GM19455 (cell line): ENCODE results near the gene SHB.
"Not testable (repeated sequence)": the region's sequence is repeated elsewhere in the genome, so short reads cannot be mapped to it uniquely, and the experiment has no call there.

ENCODE experiments used
- ATAC-seq: cut with Tn5 transposase; IDR thresholded peaks from one replicate; pipeline ENCODE4 v1.9.1; 2021; ENCODE audit not compliant: unreplicated experiment

SHB gene

DNA sequence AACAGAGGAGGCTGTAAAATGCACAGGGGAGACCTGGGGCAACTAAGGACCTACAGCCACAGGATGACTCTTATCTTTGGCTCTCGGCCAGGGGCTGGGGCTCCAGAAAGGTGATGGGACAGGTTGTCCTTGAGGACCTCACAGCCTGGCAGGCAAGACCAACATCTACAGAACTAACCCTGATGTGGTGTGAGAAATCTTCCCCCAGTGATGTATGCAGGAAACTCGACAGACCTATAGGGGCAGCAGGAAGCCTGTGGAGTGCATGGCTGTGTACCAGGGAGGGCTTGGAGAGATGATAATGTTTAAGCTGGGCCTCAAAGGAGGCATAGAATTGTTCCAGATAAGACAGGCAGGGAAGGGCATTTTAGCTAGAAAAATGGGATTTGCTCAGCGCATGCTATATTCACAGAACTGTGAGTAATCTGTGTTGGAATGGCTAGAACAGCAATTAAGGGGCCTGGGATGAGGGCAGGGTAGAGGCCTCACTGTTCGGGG, 96.6 kb downstream of the SHB start:
- no peak for ATAC-seq

DNA sequence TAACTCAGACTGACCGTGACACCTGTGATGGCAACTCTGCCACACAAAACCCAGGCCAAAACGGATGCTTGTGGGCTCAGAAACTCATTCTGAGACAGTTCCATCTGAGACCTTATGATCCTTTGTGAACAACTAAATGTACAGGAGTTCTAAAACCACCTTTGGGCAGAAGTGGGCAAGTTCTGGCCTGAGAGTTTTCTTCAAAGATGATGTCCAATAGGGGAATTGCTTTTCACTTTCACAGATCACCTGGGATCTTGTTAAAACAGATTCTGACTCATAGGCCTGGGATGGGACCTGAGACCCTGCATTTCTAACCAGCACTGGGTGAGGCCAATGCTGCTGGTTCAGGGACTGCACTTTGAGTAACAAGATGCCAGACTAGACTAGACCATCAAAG, 97.3 kb downstream of the SHB start:
- no peak for ATAC-seq

DNA sequence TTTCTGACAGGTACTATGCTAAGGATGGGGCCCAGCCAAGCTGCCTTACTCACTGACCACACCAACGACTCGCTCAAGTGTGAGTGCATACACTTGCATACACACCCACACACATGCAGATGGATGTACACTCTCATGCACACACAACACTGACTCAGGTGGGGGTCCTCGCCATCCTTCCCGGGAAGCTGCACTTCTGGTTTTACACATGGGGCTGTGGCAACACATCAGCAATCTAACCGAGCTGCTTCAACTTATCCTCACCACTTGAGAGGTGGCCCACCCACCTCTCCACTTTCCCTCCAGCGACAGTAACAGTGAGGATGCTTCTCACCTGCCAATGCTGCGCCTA, 97.9 kb downstream of the SHB start:
- no peak for ATAC-seq

DNA sequence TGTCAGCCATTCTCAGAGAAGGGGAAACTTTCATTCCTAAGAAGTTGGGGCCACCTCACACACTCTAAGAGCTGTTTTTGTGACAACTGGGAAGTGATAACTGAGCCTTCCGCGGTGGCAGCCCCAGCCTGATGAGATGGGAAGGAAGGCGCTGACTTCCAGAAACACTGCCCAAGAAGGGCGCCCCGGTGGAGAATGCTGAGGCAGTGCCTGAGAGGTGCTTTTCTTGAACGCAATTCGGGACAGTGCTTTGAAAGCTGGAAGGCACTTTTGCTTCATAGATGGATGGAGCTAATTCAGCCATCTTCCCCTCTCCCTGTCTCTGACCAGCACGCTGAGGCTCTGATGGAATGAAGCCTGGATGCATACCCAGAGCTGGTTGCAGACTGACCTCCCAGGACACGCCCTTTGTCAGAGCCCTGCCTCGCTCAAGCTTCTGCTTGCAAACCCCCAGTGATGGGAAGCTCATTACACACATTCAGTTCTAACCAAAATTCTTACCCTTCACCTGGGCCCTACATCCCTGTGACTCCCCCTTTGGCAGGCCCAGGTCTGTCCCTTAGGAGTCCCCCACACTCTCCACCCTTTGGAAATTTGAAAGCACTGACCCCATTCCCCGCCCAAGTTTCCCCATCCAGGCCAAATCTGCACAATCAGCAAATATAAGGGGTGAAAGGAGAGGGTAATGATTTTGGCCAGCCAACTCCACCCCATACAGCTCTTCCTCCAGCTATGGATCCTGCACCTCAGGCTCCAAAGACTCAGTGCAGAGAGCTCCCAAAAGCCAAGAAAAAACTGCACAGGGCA, 98.5 kb downstream of the SHB start:
- no peak for ATAC-seq

DNA sequence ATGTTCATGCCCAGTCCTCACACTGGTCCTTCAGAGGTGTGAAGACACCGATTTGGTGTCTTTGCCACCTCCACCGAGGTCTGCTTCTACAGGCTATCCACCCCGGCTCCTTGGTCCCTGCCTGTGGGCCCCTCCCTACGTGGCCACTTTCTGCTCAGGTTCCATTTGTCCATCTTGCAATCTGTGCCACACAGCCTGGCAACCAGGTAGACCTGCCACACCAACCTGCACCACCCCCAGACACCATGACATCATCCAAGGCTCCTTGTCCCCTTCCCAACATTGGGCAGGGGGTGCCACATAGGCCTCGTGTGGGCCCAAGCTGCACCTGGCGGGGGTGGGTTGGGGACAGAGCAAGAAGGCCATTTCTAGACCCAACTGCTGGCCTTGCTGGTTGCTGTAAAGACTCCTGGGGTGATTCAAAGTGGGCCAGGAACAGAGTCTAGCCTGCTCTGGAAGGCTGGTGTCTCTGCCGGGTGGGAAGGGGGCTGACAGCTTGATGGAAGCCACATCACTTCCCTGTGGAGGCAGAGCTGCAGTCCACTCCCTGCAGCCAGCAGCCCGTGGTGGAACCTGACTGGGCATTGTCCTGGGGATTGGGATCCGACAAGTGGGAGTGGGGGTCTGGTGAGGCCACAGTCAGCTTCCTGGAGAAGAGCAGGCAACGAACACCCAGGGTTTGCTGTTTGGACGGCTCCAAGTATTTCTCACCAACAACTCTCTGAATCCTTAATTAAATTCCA, 99.3 kb downstream of the SHB start:
- ATAC-seq = no peak

DNA sequence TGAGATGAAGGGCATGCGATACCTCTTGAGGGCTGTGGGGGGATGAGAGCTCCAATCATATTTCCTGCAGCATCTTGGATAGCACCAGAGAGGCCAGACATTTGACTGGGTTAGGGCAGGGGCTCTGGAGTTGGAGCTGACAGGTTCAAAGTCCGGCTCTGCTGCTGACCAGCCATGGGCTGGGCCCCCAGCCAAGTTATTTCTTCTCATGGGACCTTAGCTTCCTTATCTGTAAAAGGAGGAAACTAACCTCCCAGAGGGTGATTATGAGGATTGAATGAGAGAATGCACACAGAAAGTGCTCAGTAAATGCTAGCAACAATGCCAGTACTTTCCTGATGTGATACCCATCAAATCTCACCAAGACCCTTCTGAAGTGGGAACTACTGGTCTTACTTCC, 99.9 kb downstream of the SHB start:
- ATAC-seq = no peak

DNA sequence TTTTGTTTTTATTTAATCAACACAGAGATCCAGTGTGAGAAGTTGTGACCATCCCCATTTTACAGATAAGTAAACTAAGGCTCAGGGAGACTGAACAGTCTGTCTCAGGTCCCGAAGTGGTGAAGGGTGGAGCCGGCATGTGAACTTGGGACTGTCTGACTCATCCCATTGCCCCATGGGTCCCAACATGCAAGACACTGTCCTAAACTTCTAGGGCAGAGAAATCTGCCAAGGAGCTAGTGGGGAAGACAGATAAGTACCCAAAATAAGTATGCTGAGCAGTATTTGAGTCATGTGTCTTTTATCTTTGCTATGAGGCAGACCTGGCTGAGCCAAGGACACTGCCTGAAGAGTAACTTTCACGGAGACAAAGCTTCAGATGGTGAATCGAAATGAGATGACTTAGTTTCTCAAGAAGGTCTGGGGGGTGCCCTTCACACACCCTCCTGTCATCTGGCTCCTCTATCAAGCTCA, 100.8 kb downstream of the SHB start:
- ATAC-seq = no peak

DNA sequence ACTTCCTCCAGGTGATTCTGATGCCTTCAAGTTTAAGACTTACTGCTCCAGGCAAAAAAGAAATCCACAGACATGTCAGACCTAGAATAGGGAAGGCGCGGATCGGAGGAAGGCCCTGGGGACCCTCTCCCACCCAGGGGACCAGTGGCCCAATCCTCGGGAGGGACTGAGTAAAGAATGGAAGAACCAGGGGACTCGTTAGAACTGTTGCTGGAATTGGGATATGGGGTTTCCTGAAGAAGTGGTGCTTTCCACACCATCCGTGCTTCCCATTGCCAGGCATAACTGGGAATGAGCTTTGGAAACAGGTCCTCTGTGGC, 101.3 kb downstream of the SHB start:
- ATAC-seq = no peak

DNA sequence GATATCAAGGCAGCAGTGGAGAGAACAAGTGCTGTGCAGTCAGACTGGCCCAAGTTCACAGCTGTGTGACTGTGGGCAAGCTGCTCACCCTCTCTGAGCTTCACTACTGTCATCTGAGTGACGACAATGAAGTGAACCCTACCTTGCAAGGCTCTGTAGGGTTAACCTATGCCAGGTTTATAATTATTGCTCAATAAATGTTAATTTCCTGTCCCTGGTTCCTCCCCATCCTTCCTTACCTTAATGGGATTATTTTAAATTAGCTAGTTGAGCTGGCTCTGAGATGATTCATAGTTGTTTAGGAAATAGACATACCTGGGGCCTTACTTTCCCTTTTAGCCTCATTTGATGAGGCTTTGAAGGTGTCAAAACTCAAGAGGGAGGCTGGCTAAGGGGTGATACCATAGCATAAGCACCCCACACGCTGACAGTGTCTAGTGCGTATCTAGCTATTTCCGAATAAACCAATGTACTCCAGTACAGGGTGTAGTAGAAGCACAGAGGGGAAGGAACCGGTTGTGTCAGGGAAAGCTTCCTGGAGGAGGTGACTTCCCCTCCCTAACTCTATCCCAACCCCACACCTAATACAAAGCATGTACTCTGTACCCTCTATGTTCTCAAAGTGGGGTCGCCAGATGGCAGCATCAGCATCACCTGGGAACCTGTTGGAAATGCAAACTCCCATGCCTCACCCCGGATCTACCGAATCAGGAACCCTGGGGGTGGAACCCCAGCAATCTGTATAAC, 101.8 kb downstream of the SHB start:
- no peak for ATAC-seq

DNA sequence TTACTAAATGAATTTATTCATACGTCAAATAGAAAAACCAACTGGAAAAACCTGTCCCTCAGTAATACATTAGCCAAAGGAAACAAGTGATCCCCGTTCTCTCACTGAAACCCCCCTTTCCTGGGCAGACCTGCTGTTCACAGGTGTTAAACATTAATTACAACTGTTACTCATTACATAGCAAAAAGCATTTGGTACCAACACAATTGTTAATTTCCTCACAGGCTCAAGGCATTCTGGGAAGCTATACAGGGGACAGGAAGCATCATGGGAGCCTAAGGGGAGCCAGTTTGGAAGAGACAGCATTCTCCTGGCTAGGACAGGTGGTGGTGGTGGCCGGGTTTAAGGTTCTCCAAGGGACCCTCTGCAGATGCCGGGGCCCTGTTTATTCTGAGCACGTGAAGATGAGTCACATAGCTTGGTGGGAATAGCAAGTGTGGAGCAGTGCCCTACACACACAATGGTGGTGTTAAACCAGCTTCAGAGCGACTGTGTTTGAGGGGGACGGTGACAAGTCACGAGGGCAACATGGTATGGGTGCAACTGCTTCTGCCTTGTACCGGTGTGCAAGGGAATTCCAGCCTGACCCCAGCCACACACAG, 102.5 kb downstream of the SHB start:
- no peak for ATAC-seq

DNA sequence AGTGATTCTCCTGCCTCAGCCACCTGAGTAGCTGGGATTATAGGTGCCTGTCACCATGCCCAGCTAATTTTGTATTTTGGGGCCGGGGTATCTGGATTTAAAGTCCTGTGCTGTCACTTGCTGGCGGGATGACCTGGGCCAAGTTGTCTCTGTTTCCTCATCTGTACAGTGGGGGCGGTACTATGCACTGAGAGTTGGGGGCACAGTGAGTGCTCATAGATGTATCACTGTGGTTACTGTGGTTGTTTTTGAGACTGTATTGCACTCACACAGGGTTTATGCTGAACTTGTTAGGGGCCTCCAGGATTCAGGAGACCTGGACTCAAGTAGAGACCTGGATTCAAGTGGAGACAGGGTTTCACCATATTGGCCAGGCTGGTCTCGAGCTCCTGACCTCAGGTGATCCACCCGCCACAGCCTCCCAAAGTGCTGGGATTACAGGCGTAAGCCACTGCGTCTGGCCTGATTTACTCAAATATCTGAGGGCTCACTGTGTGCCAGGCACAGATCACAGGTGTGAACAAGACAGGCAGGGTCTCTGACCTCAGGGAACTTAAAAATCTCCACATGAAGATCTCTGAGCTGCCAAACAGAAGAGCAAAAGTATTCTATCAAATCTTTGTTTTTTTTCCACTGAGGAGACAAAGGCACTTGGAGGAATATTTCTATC, 103.2 kb downstream of the SHB start:
- ATAC-seq = not testable (repeated sequence)

DNA sequence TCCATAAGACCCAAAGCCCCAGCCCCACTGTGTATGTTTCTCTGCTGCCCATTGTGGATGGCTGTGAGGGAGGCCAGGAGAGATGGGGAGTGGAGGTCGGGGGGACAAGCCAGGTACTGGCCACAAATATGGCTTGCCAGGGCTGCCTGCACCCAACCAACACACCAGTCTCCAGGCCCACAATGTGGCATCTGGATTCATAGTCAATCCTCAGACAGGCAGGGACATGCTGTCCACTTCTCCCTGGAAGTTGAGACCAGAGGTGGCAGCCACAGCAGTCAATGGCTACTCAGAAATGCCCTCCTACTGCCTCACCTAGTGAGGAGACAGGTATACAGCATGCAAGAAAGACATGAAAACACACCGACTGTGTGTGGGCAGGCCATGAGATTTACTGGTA, 103.9 kb downstream of the SHB start:
- no peak for ATAC-seq

DNA sequence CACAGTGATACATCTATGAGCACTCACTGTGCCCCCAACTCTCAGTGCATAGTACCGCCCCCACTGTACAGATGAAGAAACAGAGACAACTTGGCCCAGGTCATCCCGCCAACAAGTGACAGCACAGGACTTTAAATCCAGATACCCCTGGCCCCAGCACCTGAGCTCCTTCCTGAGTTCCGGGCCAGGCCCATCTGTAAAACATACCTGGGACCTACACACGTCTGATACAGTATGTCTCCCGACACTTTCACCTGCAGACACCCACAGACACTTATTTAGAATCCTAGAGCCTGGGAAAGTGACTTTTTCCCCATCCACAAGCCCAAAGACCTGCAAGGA, 104.3 kb downstream of the SHB start:
- ATAC-seq = no peak

DNA sequence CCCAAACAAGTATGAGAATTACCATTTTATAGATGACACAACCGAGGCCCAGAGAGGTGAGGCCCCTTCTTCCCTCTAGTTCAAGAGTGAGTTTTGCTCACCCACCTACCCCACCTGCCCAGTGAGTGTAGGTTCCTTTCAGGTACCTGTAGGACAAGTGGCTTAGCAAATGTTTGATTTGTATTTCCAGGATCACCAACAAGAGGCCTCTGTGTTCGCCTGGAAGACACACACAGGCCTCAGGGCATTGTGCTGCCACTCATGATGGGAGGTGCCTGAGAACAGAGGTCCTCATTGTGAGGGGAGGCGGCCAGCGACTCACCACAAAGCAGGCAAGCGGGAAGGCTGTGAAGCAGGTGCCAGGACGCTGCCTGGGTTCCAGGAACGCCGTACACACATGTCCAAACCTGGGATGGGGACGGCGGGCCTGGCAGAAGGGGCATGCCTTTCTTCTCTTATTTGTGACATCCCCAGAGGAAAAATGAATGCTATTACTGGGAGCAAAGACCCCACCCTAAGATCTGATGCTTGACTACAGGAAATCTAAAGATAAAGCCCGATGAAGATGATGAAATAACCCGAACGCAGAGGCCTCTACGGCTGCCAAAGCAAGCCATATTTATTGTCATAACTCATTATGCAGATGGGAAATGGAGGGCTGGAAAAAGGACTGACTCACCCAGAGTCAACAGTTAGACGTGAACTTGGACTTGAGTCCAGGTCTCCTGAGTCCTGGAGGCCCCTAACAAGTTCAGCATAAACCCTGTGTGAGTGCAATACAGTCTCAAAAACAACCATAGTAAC, 104.9 kb downstream of the SHB start:
- no peak for ATAC-seq

DNA sequence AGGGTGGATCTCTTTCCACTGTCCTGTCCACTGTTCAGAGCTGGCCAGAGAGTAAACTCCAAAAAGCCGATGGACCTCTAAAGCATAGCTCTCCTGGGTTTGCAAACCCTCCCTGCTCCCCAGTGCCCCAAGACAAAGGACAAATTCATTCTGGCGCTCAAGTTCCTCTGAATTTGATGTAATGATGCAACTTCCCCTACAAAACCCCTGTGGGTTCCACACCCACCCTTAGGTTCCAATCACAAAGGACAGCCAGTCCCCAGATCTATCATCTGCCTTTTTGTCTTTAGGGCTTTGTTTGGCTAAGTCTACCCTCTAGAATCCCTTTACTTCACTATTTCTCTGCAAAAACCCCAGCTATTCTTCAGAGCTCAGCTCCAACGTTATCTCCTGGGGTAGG, 107.7 kb downstream of the SHB start:
- no peak for ATAC-seq

DNA sequence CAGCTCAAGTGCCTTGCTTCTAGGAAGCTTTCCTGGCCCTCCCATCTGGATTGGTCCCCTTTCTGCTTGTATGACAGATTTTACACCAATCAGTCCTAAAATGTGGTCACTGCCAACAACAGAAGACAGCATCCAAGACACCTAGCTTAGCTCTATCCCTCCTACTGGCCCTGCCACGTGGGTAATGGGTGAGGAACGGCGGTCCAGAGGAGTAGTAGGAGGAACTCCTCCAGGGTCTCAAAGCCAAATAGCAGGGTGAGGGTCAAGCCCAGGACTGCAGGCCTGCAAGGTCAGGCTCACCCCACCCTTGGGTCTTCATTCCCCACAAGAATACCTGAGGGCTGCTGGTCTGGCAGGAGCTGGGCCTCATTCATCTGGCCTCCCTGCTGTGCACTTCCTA, 108.4 kb downstream of the SHB start:
- no peak for ATAC-seq

DNA sequence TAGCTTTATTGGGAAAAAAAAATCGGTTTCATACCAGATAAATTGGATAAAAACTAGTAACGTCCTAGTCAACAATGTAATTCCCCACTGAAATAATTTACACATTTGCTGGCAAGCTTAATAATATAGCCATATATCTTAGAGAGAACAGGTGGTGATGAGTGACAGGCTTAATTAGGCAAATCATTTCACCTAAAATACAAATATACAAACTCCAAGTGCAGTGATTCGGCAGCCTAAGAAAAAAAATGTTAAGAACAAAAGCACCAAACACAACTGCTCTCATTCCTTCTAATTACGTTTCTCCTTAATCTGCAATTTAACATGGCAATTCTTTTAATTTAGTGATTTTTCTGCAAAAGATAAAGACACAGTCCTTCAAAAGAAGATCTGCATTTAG, 109.1 kb downstream of the SHB start:
- ATAC-seq = no peak

DNA sequence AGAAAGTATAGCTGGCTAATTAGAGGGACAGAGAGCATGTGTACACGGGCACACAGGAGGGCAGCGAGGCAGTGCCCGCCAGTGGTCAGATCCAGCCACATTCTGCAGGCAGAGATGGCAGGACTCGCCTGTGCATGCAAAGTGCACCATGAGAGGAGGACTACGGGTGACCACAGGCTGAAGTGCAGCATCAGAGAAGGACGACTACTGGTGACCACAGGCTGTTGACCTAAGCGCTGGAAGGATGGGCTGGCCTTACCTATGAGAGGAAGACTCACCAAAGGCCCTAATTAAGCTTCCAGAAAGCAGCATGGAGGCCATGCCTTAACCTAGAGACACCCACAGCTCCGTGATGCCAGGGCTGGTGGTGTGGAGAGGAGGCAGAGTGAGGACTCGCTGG, 110.9 kb downstream of the SHB start:
- ATAC-seq = no peak

DNA sequence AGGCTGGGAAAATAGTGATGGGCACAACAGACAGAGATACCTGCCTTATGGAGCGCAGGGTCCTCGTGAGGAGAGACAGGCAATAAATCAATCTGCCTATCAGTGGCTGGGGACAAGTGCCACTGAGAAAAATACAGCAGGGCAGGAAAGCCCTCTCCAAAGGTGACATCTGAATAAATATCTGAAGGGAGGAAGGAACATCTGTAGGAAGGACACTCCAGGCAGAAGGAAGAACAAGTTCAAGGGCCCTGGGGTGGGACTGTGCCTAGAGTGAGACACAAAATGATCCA, 111.4 kb downstream of the SHB start:
- ATAC-seq = no peak

DNA sequence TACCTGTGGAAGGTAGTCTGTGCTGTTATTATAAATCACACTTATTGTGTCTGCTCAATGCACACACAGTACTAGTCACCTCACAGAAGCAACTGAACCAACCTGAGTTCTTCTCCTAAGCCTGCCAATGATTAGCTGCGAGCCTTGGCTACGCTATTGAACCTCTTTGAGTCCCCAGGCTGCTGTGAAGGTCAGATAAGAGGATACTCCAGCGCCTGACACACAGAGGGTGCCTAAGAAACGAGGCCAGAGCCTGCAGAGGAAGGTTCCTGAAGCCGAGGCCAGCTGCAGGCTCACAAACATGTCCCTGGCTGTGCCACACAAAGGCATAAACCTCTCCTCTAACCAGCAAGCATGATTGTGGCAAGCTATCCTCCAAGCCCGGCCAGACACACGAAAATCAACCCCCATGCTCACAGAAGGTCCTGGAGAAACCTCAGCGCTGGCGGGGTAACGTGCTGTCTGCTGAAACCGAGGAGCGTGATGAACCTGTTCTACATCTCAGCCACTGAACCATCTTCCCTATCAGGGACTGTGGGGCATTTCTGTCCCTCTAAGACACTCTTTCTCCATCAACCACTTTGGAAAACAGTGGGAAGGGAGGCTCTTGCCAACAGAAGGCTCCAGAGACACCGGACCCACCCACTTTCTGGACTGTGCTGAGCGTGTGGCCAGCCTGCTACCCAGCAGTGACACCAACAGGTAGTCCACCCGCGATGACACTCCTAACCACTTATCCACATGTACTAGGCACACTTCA, 111.9 kb downstream of the SHB start:
- ATAC-seq = no peak
